IMR-90 (cell line): ENCODE data around the gene AKR1D1. TPM values are rescaled to one million over a fixed set of nuclear protein-coding genes. Genes with fewer than 3 reads are reported as not detected.

Experiments
- ATAC-seq: fragments of 200-7000 bp; cut with Tn5 transposase; 2 replicates; pipeline ENCODE4 v1.9.1; 2020; ENCODE audit warnings: low read depth, mild to moderate bottlenecking, moderate library complexity
- BruUV-seq: library from RNA; stranded (reverse); fragments of 400-500 nt; replicated peaks from 2 replicates; lab custom pipeline; 2021; lab: Mats Ljungman, UMichigan
- CTCF ChIA-PET: fragments of 300-600 bp; formaldehyde crosslinking; extraction: SDS; loops from one replicate; lab custom pipeline; 2021; ENCODE audit warnings: antibody characterized with exemption; lab: Yijun Ruan, JAX
- POLR2A ChIA-PET: fragments of 300-600 bp; sonication (Branson Sonifier 250); formaldehyde crosslinking; loops from one replicate; lab custom pipeline; 2022; ENCODE audit warnings: antibody characterized with exemption; ENCODE audit not compliant: unreplicated experiment; lab: Charles Lee
- DNase-seq: peaks from one replicate; pipeline ENCODE4 v3.0.0; 2013
- H2AFZ ChIP-seq: replicated peaks from 2 replicates; pipeline ENCODE3; 2013; ENCODE audit warnings: low read length, mild to moderate bottlenecking; ENCODE audit not compliant: poor library complexity
- H2AK5ac ChIP-seq: 2 replicates; pipeline ENCODE4 v1.6.1; 2013; ENCODE audit warnings: low read depth, low read length, inconsistent platforms
- H2AK9ac ChIP-seq: replicated peaks from 2 replicates; pipeline ENCODE3; 2013; ENCODE audit warnings: mild to moderate bottlenecking, low read depth, low read length, moderate library complexity; ENCODE audit not compliant: poor library complexity
- H2BK120ac ChIP-seq: 2 replicates; pipeline ENCODE4 v1.6.1; 2013; ENCODE audit warnings: low read depth, low read length, inconsistent platforms
- H2BK15ac ChIP-seq: 3 replicates; pipeline ENCODE4 v1.6.1; 2013; ENCODE audit warnings: low read depth, low read length, inconsistent platforms
- H2BK20ac ChIP-seq: 2 replicates; pipeline ENCODE4 v1.6.1; 2013; ENCODE audit warnings: low read depth, mild to moderate bottlenecking, inconsistent platforms, low read length, moderate library complexity
- H2BK5ac ChIP-seq: 2 replicates; pipeline ENCODE4 v1.6.1; 2013; ENCODE audit warnings: mild to moderate bottlenecking, low read depth, low read length, inconsistent platforms; ENCODE audit not compliant: poor library complexity, severe bottlenecking
- H3K14ac ChIP-seq: replicated peaks from 2 replicates; pipeline ENCODE4 v1.6.1; 2013; ENCODE audit warnings: low read depth, low read length, inconsistent platforms
- H3K18ac ChIP-seq: 2 replicates; pipeline ENCODE4 v1.6.1; 2013; ENCODE audit warnings: low read depth, low read length, control low read depth
- H3K23ac ChIP-seq: 2 replicates; pipeline ENCODE4 v1.6.1; 2013; ENCODE audit warnings: low read depth, low read length, inconsistent platforms
- H3K27ac ChIP-seq: 2 replicates; pipeline ENCODE4 v1.5.1; 2013; ENCODE audit warnings: mild to moderate bottlenecking, control low read depth, low read length; ENCODE audit not compliant: insufficient read depth
- H3K27me3 ChIP-seq: 2 replicates; pipeline ENCODE4 v1.6.1; 2013; ENCODE audit warnings: low read length; ENCODE audit not compliant: control insufficient read depth, insufficient read depth
- H3K36me3 ChIP-seq: 2 replicates; pipeline ENCODE4 v1.6.1; 2013; ENCODE audit warnings: low read length, mixed read lengths; ENCODE audit not compliant: control insufficient read depth, insufficient read depth
- H3K4ac ChIP-seq: 2 replicates; pipeline ENCODE4 v1.6.1; 2013; ENCODE audit warnings: low read depth, low read length, inconsistent platforms
- H3K4me1 ChIP-seq: 2 replicates; pipeline ENCODE4 v1.6.1; 2013; ENCODE audit warnings: low read length, mixed read lengths; ENCODE audit not compliant: control insufficient read depth, insufficient read depth
- H3K4me2 ChIP-seq: 2 replicates; pipeline ENCODE4 v1.6.1; 2013; ENCODE audit warnings: low read depth, mild to moderate bottlenecking, control low read depth, low read length, moderate library complexity
- H3K4me3 ChIP-seq: 2 replicates; pipeline ENCODE4 v1.5.1; 2013; ENCODE audit warnings: low read depth, mild to moderate bottlenecking, control low read depth, low read length, moderate library complexity; ENCODE audit not compliant: insufficient read depth
- H3K56ac ChIP-seq: 2 replicates; pipeline ENCODE4 v1.6.1; 2013; ENCODE audit warnings: low read length, inconsistent platforms; ENCODE audit not compliant: insufficient read depth; ENCODE audit errors: extremely low read depth
- H3K79me1 ChIP-seq, 2 experiments: 2 replicates each; pipeline ENCODE4 v1.6.1; 2013; ENCODE audit warnings: low read length in 2 of 2, inconsistent platforms in 1 of 2, low read depth in 1 of 2
- H3K9ac ChIP-seq: 2 replicates; pipeline ENCODE4 v1.6.1; 2013; ENCODE audit warnings: low read depth, low read length, control low read depth
- H3K9me1 ChIP-seq: 2 replicates; pipeline ENCODE4 v1.6.1; 2013; ENCODE audit warnings: low read length, inconsistent platforms; ENCODE audit not compliant: insufficient read depth
- H3K9me3 ChIP-seq: 2 replicates; pipeline ENCODE4 v1.6.1; 2013; ENCODE audit warnings: low read length; ENCODE audit not compliant: control insufficient read depth, insufficient read depth
- H4K20me1 ChIP-seq: 2 replicates; pipeline ENCODE4 v1.6.1; 2013; ENCODE audit warnings: low read length, inconsistent platforms; ENCODE audit not compliant: insufficient read depth
- H4K5ac ChIP-seq: 2 replicates; pipeline ENCODE4 v1.6.1; 2013; ENCODE audit warnings: mild to moderate bottlenecking, low read depth, low read length, control low read depth
- H4K8ac ChIP-seq, 2 experiments: 2 replicates each; pipeline ENCODE4 v1.6.1; 2013; ENCODE audit warnings: low read depth in 2 of 2, low read length in 2 of 2, control low read depth in 1 of 2, inconsistent platforms in 1 of 2
- H4K91ac ChIP-seq: 2 replicates; pipeline ENCODE4 v1.6.1; 2013; ENCODE audit warnings: low read depth, low read length, inconsistent platforms; ENCODE audit not compliant: insufficient read depth
- CTCF ChIP-seq: conservative IDR thresholded peaks from 2 replicates; pipeline ENCODE4 v1.5.1; 2012; ENCODE audit warnings: mild to moderate bottlenecking, low read depth, low read length, improper control_type of control experiment
- ELK1 ChIP-seq: fragments of 150-350 bp; IDR thresholded peaks from 2 replicates; pipeline ENCODE4 v1.6.1; 2016; ENCODE audit warnings: low read depth, mild to moderate bottlenecking, low read length, moderate library complexity, borderline replicate concordance
- FOS ChIP-seq: fragments of 150-350 bp; IDR thresholded peaks from 2 replicates; pipeline ENCODE4 v1.6.1; 2016; ENCODE audit warnings: low read depth, low read length
- MXI1 ChIP-seq: IDR thresholded peaks from 2 replicates; pipeline ENCODE4 v1.6.1; 2012; ENCODE audit warnings: low read depth, mild to moderate bottlenecking, low read length, moderate library complexity, borderline replicate concordance
- RAD21 ChIP-seq: IDR thresholded peaks from 2 replicates; pipeline ENCODE4 v1.6.1; 2012; ENCODE audit warnings: low read length, improper control_type of control experiment
- RCOR1 ChIP-seq: IDR thresholded peaks from 2 replicates; pipeline ENCODE4 v1.6.1; 2012; ENCODE audit warnings: mild to moderate bottlenecking, low read length, improper control_type of control experiment; ENCODE audit not compliant: insufficient replicate concordance
- RFX5 ChIP-seq: IDR thresholded peaks from 2 replicates; pipeline ENCODE4 v1.8.0; 2012; ENCODE audit warnings: low read depth, mild to moderate bottlenecking, low read length, moderate library complexity
- SMC3 ChIP-seq: fragments of 150-350 bp; IDR thresholded peaks from 2 replicates; pipeline ENCODE4 v1.6.1; 2016; ENCODE audit warnings: low read depth, mild to moderate bottlenecking, antibody characterized with exemption, low read length, moderate library complexity
- USF2 ChIP-seq: fragments of 150-350 bp; IDR thresholded peaks from 2 replicates; pipeline ENCODE4 v1.6.1; 2017; ENCODE audit warnings: mild to moderate bottlenecking, antibody characterized with exemption, low read length, low read depth
- dilution Hi-C: fragments of 300-500 bp; cut with HindIII; formaldehyde crosslinking; loops from one replicate; pipeline ENCODE4 v1.14.3; 2018; ENCODE audit warnings: low sequenced_read_pairs; ENCODE audit not compliant: unreplicated experiment
- in situ Hi-C: fragments of 300-500 bp; cut with MboI; formaldehyde crosslinking; loops from 3 replicates; pipeline ENCODE4 v1.14.3; 2019; ENCODE audit warnings: low sequenced_read_pairs, inconsistent platforms, mixed read lengths
- intact Hi-C: fragments of 100-400 bp; cut with micrococcal nuclease; formaldehyde crosslinking; loops from 2 replicates; pipeline ENCODE4 v1.10.0; 2022
- polyA plus RNA-seq, 3 experiments: library from polyadenylated mRNA; depleted of rRNA; stranded (reverse); fragments of >200 nt; gene quantifications; 2 replicates each; pipeline ENCODE4 v1.2.3, GENCODE V29; 2012; ENCODE audit warnings: low replicate concordance in 1 of 3
- total RNA-seq: library from RNA; depleted of rRNA; stranded (reverse); fragments of >200 nt; gene quantifications from 2 replicates; pipeline ENCODE4 v1.2.3, GENCODE V29; 2012

The AKR1D1 gene
- total and polyA plus RNA-seq, 2 of the 4 experiments (the other 2 are of a cell fraction): not detected

- Histone ChIP-seq H4K91ac (no peak overlapping the region), H3K4me1 (no peaks in the 10 kb centered on the region), H3K23ac (no peak overlapping the region), H3K4me3 (no peak overlapping the region), H4K8ac (no peak overlapping the region), H3K27ac (no peak overlapping the region), H2AK9ac (no peak overlapping the region), H2BK120ac (no peak overlapping the region), H3K4me2 (no peak overlapping the region), H4K20me1 (no peaks in the 10 kb centered on the region), H2BK20ac (no peak overlapping the region), H3K79me1 (no peaks in the 10 kb centered on the region), H3K56ac (no peak overlapping the region), H2AFZ (no peak overlapping the region), H4K5ac (no peak overlapping the region), H3K9ac (no peak overlapping the region), H3K27me3 (no peaks in the 10 kb centered on the region), H3K14ac (no peak overlapping the region), H3K9me1 (no peaks in the 10 kb centered on the region), H3K36me3 (no peaks in the 10 kb centered on the region), H2AK5ac (no peak overlapping the region), H2BK5ac (no peak overlapping the region), H3K4ac (no peak overlapping the region), H3K18ac (no peak overlapping the region), H3K9me3 (peaks cover 4% of the 10 kb centered on the region; the same call in 1 of the 2 replicates), H2BK15ac (no peak overlapping the region)
- ChIA-PET POLR2A (no interaction called here), CTCF (interaction anchor here (0.6 kb wide), 1 partner anchor 55 kb away, joined by 3 read pairs; no protein-coding TSS in a partner anchor)
- in situ Hi-C loops: no loop called here
- ATAC-seq (no peak), DNase-seq (no peak)
- dilution Hi-C loops: no loop called here
- intact Hi-C loops: no loop called here
- no TSS peak for BruUV-seq
- TF ChIP-seq RCOR1 (no peak), ELK1 (no peak), SMC3 (no peak), RAD21 (no peak), RFX5 (no peak), MXI1 (no peak), FOS (no peak), USF2 (no peak), CTCF (no peak)
Observed at GRCh38 chr7:138142583-138143201, 66.4 kb downstream of the AKR1D1 start.
